ENCODE results near the gene C2CD2. TPM values are rescaled to one million over a fixed set of nuclear protein-coding genes. Genes with fewer than 3 reads are reported as not detected.

Gene C2CD2
- total and polyA plus RNA-seq, 2 of the 4 experiments (the other 2 are of a cell fraction) = 15.6 to 25.3 TPM

GRCh38 chr21:41883582-41883981 is 70.2 kb downstream of the C2CD2 start:
- H3K4me3 ChIP-seq (ENCODE audit: insufficient read depth, low read depth, low read length) = no peak overlapping the region
- 0 out of 4 replicates have a peak, but pooled peaks cover 0 to 4% of the 10 kb centered on the region in 2 experiments for H3K79me1 ChIP-seq (ENCODE audit: low read depth in 1 of 2, low read length in 2 of 2)
- H3K27ac ChIP-seq (ENCODE audit: insufficient read depth, low read length) = no peak overlapping the region
- no peak overlapping the region for H3K56ac ChIP-seq (ENCODE audit: extremely low read depth, insufficient read depth, low read length)
- H4K20me1 ChIP-seq (ENCODE audit: insufficient read depth, low read length) = no peaks in the 10 kb centered on the region; the same call in 1 of the 2 replicates
- no peak overlapping the region for H2BK120ac ChIP-seq (ENCODE audit: low read depth, low read length)
- no peak overlapping the region for H3K4ac ChIP-seq (ENCODE audit: low read depth, low read length)
- H3K9ac ChIP-seq (ENCODE audit: low read depth, low read length) = no peak overlapping the region
- no peaks in the 10 kb centered on the region for H3K9me3 ChIP-seq (ENCODE audit: control insufficient read depth, insufficient read depth, low read length)
- H2AK9ac ChIP-seq (replicated peaks; ENCODE audit: low read depth, low read length, poor library complexity) = no peak overlapping the region
- TF ChIP-seq MAFK (IDR thresholded peaks at IDR 0.05; ENCODE audit: low read depth, low read length) = no peak
- TF ChIP-seq, protein P1, sequence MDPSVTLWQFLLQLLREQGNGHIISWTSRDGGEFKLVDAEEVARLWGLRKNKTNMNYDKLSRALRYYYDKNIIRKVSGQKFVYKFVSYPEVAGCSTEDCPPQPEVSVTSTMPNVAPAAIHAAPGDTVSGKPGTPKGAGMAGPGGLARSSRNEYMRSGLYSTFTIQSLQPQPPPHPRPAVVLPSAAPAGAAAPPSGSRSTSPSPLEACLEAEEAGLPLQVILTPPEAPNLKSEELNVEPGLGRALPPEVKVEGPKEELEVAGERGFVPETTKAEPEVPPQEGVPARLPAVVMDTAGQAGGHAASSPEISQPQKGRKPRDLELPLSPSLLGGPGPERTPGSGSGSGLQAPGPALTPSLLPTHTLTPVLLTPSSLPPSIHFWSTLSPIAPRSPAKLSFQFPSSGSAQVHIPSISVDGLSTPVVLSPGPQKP (IDR thresholded peaks at IDR 0.05; ENCODE audit: borderline replicate concordance, low read depth, low read length) = no peak
- BruUV-seq (replicated peaks) = no TSS peak
- ChIA-PET POLR2A (ENCODE audit: unreplicated experiment) (no interaction called here), CTCF (no interaction called here)
- peaks cover 2% of the 10 kb centered on the region; the same call in 1 of the 2 replicates for H3K4me1 ChIP-seq (ENCODE audit: control insufficient read depth, insufficient read depth, low read length)
- H2AK5ac ChIP-seq (ENCODE audit: low read depth, low read length) = 0 out of 2 replicates have a peak overlapping the region, but pooled peaks have one; percentile 56
- H2BK5ac ChIP-seq (ENCODE audit: low read depth, low read length, poor library complexity, severe bottlenecking) = no peak overlapping the region
- dilution Hi-C loops (cut with HindIII; ENCODE audit: low sequenced_read_pairs, unreplicated experiment) = no loop called here
- H4K5ac ChIP-seq (ENCODE audit: low read depth, low read length) = no peak overlapping the region
- H2AFZ ChIP-seq (replicated peaks; ENCODE audit: low read length, poor library complexity) = no peak overlapping the region
- no peak overlapping the region for H2BK15ac ChIP-seq (ENCODE audit: low read depth, low read length)
- H3K9me1 ChIP-seq (ENCODE audit: insufficient read depth, low read length) = peaks cover 6% of the 10 kb centered on the region; the same call in 1 of the 2 replicates
- no peak overlapping the region for H4K8ac ChIP-seq (ENCODE audit: low read depth in 2 of 2, low read length in 2 of 2)
- H3K18ac ChIP-seq (ENCODE audit: low read depth, low read length) = no peak overlapping the region
- peaks cover 7% of the 10 kb centered on the region; the same call in 1 of the 2 replicates for H3K36me3 ChIP-seq (ENCODE audit: control insufficient read depth, insufficient read depth, low read length)
- ATAC-seq (ENCODE audit: low read depth) (no peak), DNase-seq (peak; percentile 12)
- no peak overlapping the region for H3K4me2 ChIP-seq (ENCODE audit: low read depth, low read length)
- no peak overlapping the region for H2BK20ac ChIP-seq (ENCODE audit: low read depth, low read length)
- in situ Hi-C loops (cut with MboI; ENCODE audit: low sequenced_read_pairs) = no loop called here
- WGBS, 2 experiments (ENCODE audit: extremely low coverage in 2 of 2, insufficient read length in 1 of 2) = no CpG with 5 or more reads among the region's 5 CpGs
- intact Hi-C loops (cut with micrococcal nuclease) = no loop called here
- H3K27me3 ChIP-seq (ENCODE audit: control insufficient read depth, insufficient read depth, low read length) = no peaks in the 10 kb centered on the region
- H3K14ac ChIP-seq (replicated peaks; ENCODE audit: low read depth, low read length) = no peak overlapping the region
- H3K23ac ChIP-seq (ENCODE audit: low read depth, low read length) = no peak overlapping the region
- no peak overlapping the region for H4K91ac ChIP-seq (ENCODE audit: insufficient read depth, low read depth, low read length)
